SK-MEL-5 (cell line): ENCODE data around the gene EHF. TPM values are rescaled to one million over a fixed set of nuclear protein-coding genes. Genes with fewer than 3 reads are reported as not detected.

Experiments used
- DNase-seq: peaks from one replicate; pipeline ENCODE4 v3.0.0-alpha.2; 2016; ENCODE audit warnings: low read depth, low spot score
- in situ Hi-C: cut with HindIII; loops from 2 replicates; pipeline ENCODE4 v1.10.0; 2016; ENCODE audit warnings: low sequenced_read_pairs, high pct_unique_total_duplicates, low pct_unique_long_range_greater_than_20kb
- total RNA-seq: library from RNA; depleted of rRNA; stranded (reverse); fragments of >200 nt; shearing (Covaris generic); gene quantifications from 2 replicates; pipeline ENCODE4 v1.2.3, GENCODE V29; 2014

The EHF gene
- total RNA-seq, 1 experiment from 2014 or later, result 0.13 TPM

DNA sequence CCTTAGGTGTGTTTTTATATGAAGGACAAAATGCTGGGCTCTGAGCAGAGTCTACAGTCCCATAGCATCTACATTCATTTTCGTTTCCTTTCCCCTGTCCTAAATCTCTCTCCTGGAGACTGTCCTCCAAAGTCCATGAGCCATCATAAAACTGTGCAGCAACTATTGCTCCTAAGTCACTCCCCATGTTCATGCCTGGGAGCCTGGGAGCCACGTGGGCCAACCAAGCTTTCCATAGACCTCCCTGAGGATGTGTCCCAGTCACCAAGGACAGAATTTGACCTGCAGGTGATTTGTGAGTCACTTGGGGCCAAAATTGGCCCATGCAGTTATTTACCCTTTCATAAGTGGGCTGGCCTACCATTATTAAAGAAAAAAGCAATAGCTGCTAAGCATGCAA is 28.7 kb downstream of the EHF start:
- in situ Hi-C loops, result no loop called here
- DNase-seq, result no peak

DNA sequence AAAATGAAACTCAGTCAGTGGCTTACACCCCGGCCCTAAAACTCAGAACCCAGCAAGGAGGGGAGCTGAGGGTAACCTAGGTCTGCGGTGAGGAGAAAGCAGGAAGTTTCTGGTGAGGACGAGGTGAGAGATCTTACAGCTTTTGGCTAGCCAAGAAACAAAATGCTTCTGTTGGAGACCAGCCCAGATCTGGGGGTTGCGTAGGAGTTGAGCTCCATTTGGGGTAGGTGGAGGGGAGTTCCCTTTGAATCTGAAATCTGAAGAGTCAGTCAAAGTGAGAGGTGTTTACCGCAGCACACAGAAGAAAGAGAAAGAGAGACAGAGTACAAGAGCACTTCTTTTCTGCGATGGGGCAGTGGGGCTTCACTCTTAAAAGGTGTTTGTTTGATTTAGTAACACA is 29.6 kb downstream of the EHF start:
- in situ Hi-C loops, result no loop called here
- DNase-seq, result no peak

DNA sequence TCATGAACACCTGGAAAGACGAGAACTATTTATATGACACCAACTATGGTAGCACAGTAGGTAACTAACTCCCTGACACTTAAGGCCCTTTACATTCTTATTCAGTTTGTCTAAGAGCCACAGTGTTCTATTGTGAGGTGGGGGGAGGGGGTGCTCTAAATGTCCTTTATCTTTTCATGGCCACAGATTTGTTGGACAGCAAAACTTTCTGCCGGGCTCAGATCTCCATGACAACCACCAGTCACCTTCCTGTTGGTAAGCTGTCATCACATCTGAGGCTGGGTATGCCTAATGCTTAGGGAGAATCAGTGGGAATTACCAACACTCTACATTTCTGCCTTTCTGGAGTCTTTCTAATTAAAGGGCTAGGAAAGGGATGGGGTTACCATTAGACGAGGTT is 30.7 kb downstream of the EHF start:
- DNase-seq, result no peak
- in situ Hi-C loops, result no loop called here

DNA sequence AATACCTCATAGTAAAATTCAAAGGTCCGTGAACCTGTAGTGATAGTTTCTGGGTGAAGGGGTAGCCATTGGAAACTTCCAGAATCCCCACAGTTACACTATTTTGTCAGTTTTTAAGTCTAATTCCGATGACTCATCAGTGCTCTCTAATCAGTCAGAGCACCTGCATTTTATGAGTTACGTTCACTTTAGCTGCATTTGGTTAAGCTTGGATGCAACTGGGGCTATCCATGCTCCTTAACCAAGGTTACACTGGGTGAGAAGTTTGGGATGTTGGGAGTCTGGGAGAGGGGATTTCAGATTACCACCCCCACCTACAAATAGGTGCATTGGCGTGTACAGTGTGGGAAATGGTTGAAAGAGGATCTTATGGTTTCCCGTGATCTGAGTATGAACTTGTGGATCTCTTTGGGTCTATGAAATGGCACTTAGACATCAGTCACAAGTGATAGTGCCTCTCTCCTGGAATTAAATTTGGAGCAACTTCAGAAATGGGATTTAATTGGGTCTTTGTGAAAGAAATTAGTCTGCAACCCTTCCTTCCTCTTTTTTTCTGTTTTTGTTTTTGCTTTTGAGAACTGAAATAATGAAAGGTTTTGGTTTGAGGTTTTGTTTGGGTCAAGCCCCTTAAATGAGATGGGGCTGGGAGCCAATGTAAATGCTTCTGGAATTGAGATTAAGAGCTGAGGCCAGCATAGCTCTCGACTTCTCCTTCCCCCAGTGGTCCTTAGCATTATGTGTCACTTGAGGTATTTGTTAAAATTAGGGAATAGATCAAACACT is 31.5 kb downstream of the EHF start:
- DNase-seq, result no peak
- in situ Hi-C loops, result no loop called here

DNA sequence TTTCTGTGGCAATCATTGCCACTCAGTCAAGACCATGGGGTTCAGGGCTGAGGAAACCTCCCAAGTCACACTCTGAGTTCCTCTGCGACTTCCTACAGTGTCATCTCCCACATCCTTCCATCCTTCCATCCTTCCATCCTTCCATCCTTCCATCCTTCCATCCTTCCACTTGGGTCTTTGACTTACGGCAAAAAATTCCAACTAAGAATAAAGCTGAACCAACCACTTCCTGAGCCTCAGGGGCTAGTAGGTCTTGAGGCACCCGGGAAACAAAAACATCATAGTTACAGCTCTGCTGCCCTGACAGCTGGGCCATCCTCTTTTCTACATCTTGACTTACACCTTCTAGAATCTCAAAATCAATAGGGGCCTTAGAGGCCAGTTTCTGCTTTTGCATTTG is 32.1 kb downstream of the EHF start:
- in situ Hi-C loops, result no loop called here
- DNase-seq, result peak; percentile 42

DNA sequence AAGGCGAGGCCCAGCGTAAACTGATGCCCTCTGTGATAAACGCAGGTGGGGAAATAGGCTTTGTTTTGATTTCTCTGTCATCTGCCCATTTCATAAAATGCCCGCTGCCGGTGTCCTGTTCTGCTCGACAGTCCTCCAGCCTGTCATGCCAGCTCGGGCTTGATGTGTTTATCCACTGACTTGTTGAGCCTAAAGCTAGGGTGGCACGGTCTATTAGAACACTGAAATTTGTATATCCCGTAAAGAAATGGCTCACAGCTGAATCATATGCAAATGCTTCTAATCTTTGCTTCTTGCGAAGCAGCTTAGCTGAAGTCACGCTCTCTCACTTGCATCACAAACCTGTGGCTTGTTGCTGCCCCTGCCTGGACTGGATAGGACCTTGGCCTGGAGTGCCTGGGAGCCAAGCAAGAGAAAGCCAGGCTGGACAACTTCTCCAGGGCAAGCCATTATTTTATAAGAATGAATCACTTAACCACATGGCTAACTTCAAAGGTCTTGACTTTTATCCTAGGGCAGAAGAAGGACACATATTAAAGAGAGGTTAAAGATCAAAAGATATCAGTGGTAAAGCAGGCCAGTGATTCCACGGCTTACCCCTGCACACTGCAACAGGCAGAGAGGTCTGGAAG is 33.1 kb downstream of the EHF start:
- in situ Hi-C loops, result no loop called here
- DNase-seq, result peak; percentile 45

DNA sequence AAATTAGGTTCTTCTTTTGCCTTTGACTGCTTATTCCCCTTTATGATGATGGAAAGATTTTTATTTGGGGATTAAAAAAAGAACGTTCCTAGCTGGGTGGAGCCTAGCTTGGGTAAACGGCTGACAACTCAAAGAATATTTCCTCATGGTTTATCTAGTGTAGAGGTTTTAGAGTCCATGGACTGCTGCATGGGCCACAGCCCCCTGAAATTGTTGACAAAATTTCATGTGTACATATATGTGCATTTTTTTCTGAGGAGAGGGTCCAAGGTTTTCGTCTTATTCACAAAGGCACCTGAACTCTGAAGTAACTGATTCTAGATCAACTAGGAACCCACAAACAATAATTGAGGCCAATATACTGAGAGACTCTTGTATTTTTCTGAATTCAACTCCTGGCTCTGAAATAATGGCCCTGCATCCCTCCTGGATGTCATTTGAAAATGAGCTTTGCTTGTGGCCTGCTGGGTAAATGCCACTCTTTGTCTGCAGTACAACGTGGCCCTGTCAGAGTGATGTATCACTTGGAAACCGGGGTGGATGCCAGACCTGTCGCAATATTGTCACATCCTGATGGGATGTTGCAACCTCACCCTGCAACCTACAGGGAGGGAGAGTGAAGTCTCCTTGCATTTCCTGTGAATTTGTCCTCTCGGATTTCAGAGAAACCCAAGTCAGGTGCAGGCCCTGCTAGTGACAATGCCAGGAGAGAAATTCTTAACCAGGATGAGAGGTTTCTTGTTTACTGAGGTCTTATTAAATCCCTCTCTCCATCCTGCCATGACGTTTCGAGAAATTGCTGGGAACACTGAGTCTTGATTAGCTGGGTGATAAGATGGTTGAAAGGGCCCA is 33.8 kb downstream of the EHF start:
- in situ Hi-C loops, result no loop called here
- DNase-seq, result peak; percentile 67

DNA sequence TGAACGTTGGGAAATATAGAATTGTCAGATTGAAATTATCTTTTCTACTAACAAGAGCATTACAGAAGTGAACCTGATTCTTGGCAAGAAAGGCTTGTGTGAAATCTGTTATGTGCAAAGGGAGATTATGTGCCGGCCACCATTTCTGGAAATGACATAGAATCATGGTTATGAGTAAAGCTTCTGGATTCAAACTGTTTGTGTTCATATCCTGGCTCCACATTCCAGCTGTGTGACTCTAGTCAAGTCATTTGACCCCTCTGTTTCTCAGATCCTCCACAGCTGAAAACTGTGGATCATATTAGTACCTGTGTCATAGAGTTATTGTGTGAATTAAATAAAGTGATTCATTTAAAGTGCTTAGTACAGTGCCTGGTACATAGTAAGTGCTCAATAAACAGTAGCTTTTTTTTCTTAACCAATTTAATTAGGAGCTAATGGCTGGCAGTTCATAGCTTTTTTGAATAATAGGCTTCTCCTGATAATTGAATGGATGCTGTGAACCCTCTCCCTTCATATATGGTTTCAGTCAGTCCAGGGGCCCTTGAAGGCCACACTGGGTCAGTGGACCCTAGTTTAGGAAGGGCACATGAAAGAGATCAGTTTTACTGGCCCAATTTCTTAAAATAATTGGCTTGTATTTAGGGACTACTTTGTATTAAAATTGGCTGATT is 34.6 kb downstream of the EHF start:
- DNase-seq, result no peak
- in situ Hi-C loops, result no loop called here

DNA sequence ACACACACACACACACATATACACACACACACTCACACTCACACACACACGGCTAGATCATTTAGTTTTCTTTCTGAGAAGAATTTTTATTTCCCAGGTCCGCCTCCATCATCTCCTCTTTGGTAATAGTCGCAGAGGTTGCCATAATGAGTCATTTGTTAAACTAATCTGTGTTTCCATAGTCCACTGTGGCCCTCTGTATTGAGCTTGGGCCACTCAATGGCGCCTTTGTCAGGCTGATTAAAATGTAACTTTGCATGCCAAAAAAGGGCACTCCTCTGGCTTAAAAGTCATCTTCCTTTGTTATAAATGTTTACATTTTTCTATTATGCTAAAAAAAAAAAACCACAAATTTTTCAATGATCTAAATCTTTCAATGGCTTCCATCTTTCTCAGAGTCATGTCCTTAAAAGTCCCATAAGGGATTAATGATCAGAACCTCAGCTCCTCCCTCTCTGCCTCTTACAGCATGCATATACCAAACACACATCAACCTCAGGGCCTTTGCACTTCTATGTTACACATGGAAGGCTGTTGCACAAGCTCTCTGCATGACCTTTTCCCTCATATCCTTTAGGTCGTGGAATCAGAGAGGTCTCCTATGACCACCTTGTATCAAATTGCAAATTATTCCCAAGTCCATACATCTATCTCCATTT is 35.3 kb downstream of the EHF start:
- peak; percentile 87 for DNase-seq
- in situ Hi-C loops, result no loop called here

DNA sequence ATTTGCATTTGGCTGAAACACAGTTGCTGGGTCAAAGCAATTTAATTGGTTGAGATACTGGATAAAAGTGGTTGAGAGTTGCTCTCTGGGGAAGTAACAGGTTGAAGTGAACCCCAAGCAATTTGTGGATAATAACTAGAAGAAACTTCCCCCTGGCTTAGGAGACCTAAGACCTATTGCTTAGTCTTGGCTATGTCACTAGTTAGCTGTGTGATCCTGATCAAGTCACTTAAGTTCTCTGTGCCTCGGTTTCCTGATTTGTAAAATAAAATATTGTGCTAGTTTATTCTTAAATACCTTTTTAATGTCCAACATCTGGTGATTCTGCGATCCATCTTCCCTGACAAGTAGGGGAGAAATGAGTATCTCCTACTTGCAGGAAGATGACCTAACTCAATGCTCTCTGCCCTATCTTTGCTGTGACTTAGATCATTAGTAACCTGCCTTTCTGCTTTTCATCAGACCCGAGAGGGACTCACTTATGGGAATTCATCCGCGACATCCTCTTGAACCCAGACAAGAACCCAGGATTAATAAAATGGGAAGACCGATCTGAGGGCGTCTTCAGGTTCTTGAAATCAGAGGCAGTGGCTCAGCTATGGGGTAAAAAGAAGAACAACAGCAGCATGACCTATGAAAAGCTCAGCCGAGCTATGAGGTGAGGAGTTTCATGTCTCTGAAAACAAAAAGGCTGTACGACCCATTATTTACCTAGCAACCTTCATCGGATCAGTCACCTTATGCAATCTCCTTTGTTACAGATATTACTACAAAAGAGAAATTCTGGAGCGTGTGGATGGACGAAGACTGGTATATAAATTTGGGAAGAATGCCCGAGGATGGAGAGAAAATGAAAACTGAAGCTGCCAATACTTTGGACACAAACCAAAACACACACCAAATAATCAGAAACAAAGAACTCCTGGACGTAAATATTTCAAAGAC is 37.5 kb downstream of the EHF start:
- in situ Hi-C loops, result no loop called here
- no peak for DNase-seq

DNA sequence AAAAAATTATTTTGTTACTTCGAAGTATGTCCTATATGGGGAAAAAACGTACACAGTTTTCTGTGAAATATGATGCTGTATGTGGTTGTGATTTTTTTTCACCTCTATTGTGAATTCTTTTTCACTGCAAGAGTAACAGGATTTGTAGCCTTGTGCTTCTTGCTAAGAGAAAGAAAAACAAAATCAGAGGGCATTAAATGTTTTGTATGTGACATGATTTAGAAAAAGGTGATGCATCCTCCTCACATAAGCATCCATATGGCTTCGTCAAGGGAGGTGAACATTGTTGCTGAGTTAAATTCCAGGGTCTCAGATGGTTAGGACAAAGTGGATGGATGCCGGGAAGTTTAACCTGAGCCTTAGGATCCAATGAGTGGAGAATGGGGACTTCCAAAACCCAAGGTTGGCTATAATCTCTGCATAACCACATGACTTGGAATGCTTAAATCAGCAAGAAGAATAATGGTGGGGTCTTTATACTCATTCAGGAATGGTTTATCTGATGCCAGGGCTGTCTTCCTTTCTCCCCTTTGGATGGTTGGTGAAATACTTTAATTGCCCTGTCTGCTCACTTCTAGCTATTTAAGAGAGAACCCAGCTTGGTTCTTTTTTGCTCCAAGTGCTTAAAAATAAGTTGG is 38.3 kb downstream of the EHF start:
- DNase-seq, result no peak
- in situ Hi-C loops, result no loop called here

DNA sequence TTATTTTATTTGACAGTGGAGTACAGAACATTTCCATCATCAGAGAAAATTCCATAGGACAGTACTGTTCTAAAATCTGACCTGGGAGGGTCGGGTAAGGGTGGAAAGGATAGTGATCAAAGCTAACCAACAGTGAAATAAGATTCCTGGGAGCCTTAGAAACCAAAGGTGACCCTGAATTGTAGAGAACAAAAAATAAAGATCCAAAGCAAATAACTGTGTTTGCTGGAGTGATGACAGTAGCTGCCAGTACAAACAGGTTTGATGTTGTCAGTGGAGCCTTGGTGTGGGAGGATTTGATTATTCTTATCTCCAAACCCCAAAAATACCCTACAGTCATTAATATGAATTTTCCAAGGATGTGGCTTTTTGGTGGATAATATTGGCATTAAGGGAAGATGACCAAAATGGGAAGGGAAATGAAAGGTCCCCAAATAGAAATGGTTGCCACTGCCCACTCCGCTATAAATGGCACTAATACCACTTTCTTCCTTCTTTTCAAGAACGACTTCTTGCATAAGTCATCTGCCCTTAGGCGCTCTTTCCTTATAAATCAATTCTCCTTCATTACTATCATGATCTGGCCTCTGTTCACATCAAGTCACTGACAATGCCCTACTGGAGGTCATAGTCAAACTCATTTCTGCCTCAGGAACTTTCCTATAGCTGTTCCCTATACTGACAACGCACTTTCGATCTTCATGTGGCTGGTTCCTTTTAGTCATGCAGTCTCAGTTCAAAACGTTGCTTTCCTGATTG is 44.4 kb downstream of the EHF start:
- peak; percentile 32 for DNase-seq
- in situ Hi-C loops, result no loop called here

DNA sequence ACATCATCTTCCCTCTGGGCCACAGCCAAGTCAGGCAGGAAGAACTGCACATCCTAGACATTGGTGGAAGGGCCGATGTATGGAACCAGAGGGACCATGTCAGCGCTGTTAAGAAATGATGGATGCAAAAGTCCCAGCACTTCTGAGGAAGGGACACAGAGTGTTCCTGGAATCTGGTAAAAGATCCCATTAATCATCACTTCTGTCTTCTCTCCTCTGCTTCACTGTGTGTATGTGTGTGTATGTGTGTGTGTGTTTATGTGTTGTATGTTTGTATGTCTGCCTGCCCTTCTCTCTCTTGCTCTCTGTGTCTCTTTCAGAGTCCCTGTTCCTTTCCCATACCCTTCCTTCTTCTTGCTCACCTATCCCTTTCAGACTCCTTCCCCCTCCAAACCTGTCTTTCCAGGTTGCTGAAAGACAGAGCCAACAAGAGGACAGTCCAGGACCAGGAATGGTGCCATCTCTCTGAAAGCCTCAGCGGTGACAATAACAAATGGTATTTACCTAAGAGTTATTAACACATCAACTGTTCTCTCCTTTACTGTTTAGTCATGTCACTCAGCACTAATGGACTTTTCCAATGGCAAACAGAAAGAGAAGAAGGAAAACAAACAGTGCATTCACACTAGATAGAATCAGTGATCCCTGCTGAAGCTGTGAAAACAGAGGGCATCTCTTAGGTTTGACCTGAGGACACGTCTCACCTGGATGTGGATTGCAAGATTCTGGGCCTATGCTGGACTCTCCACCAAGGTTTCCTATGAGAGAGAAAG is 47.1 kb downstream of the EHF start:
- in situ Hi-C loops, result no loop called here
- DNase-seq, result no peak

DNA sequence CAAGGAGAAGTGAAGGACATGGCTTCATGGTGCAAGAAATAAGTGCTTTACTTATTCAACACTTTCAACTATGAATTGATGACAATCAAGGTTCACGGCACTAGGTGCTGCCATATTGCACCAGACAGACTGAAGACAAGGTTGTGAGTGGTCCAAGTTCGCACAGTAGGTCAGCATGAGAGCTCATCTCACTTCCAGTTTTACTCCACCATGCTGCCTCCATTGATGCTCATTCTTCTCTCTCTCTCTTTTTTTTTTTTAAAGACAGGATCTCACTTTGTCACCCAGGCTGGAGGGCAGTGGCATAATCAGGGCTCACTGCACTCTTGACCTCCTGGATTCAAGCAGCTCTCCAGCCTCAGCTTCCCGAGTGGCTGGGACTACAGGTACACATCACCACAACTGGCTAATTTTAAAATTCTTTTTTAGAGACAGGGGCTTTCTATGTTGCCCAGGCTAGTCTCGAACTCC is 47.7 kb downstream of the EHF start:
- DNase-seq, result no peak
- in situ Hi-C loops, result no loop called here

DNA sequence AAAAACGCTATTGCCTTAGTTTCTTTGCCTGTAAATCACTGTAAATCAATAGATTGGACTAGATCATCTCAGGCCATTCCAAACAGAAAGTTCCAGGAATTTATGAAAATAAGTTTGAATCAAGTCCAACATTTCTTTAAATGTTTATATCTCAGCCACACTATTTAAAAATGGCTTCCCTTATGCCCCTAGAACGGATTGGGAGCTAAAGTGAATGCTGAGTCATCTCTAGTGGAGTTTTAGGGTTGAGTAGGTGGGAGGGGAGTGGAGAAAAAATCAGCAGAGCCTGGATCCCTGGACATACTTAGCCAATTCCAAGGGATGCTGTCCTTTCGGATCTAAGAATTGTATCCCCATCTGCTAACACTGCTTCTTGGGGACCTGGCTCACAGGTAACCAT is 48.6 kb downstream of the EHF start:
- in situ Hi-C loops, result no loop called here
- no peak for DNase-seq
